IMR-90 (cell line): ENCODE measurements around the gene NFKB1.

Experiments
- CTCF ChIP-seq: conservative IDR thresholded peaks from 2 replicates; pipeline ENCODE4 v1.5.1; 2012; ENCODE audit warnings: mild to moderate bottlenecking, low read depth, low read length, improper control_type of control experiment
- MXI1 ChIP-seq: IDR thresholded peaks from 2 replicates; pipeline ENCODE4 v1.6.1; 2012; ENCODE audit warnings: low read depth, mild to moderate bottlenecking, low read length, moderate library complexity, borderline replicate concordance
- POLR2A ChIP-seq: IDR thresholded peaks from 2 replicates; pipeline ENCODE4 v1.6.1; 2012; ENCODE audit warnings: mild to moderate bottlenecking, low read depth, low read length

GRCh38 chr4:102584091-102584490 lies 82.9 kb downstream of the NFKB1 start:
- TF ChIP-seq CTCF (no peak), POLR2A (no peak), MXI1 (no peak)
